ENCODE results near the gene C2. TPM values are rescaled to one million over a fixed set of nuclear protein-coding genes. Genes with fewer than 3 reads are reported as not detected.
A peak's percentile ranks its signal among the peaks of the same experiment; 100 is the strongest.

Gene C2
- total RNA-seq, 2 donors from 2014 or later, result 13.8 to 40.2 TPM

- no peak for ATAC-seq (ENCODE audit: insufficient number of reproducible peaks, low FRiP score, low read depth)
- no peaks in the 10 kb centered on the region for H3K9me3 ChIP-seq
- no peaks in the 10 kb centered on the region for H3K36me3 ChIP-seq
- no peak for TF ChIP-seq CTCF (IDR thresholded peaks at IDR 0.05)
- no peak overlapping the region for H3K27ac ChIP-seq
- no peaks in the 10 kb centered on the region for H3K4me1 ChIP-seq (ENCODE audit: control insufficient read depth in 1 of 2, low read depth in 2 of 2)
- DNase-seq (ENCODE audit: low spot score), result no peak
- H3K4me3 ChIP-seq, result no peak overlapping the region
- no peaks in the 10 kb centered on the region for H3K27me3 ChIP-seq (replicated peaks; ENCODE audit: insufficient read depth)
Observed at GRCh38 chr6:31918069-31918720, 9.3 kb upstream of the C2 start.

- no peaks in the 10 kb centered on the region for H3K36me3 ChIP-seq
- no peak for TF ChIP-seq CTCF (IDR thresholded peaks at IDR 0.05)
- H3K4me1 ChIP-seq (ENCODE audit: control insufficient read depth in 1 of 2, low read depth in 2 of 2), result no peaks in the 10 kb centered on the region
- H3K9me3 ChIP-seq, result no peaks in the 10 kb centered on the region
- no peak overlapping the region for H3K4me3 ChIP-seq
- no peak for DNase-seq (ENCODE audit: low spot score)
- H3K27ac ChIP-seq, result no peak overlapping the region
- ATAC-seq (ENCODE audit: insufficient number of reproducible peaks, low FRiP score, low read depth), result no peak
- no peaks in the 10 kb centered on the region for H3K27me3 ChIP-seq (replicated peaks; ENCODE audit: insufficient read depth)
Observed at GRCh38 chr6:31919624-31920303, 7.8 kb upstream of the C2 start.

GRCh38 chr6:31920811-31921210 is 6.7 kb upstream of the C2 start:
- no peaks in the 10 kb centered on the region for H3K4me1 ChIP-seq (ENCODE audit: control insufficient read depth in 1 of 2, low read depth in 2 of 2)
- H3K4me3 ChIP-seq, result no peak overlapping the region
- TF ChIP-seq CTCF (IDR thresholded peaks at IDR 0.05), result no peak
- H3K27me3 ChIP-seq (replicated peaks; ENCODE audit: insufficient read depth), result no peaks in the 10 kb centered on the region
- ATAC-seq (ENCODE audit: insufficient number of reproducible peaks, low FRiP score, low read depth) (no peak), DNase-seq (ENCODE audit: low spot score) (no peak)
- no peaks in the 10 kb centered on the region for H3K9me3 ChIP-seq
- no peaks in the 10 kb centered on the region for H3K36me3 ChIP-seq
- H3K27ac ChIP-seq, result no peak overlapping the region

GRCh38 chr6:31922942-31923341 is 4.6 kb upstream of the C2 start:
- no peak overlapping the region for H3K4me3 ChIP-seq
- ATAC-seq (ENCODE audit: insufficient number of reproducible peaks, low FRiP score, low read depth) (no peak), DNase-seq (ENCODE audit: low spot score) (no peak)
- no peak overlapping the region for H3K27ac ChIP-seq
- no peak for TF ChIP-seq CTCF (IDR thresholded peaks at IDR 0.05)
- H3K9me3 ChIP-seq, result no peaks in the 10 kb centered on the region
- H3K36me3 ChIP-seq, result no peaks in the 10 kb centered on the region
- H3K4me1 ChIP-seq (ENCODE audit: control insufficient read depth in 1 of 2, low read depth in 2 of 2), result no peaks in the 10 kb centered on the region
- H3K27me3 ChIP-seq (replicated peaks; ENCODE audit: insufficient read depth), result no peaks in the 10 kb centered on the region

GRCh38 chr6:31927863-31928671 is 550 bp downstream of the C2 start:
- no peaks in the 10 kb centered on the region for H3K4me1 ChIP-seq (ENCODE audit: control insufficient read depth in 1 of 2, low read depth in 2 of 2)
- H3K27me3 ChIP-seq (replicated peaks; ENCODE audit: insufficient read depth), result no peaks in the 10 kb centered on the region
- H3K36me3 ChIP-seq, result no peaks in the 10 kb centered on the region
- ATAC-seq (ENCODE audit: insufficient number of reproducible peaks, low FRiP score, low read depth) (no peak), DNase-seq (ENCODE audit: low spot score) (no peak)
- H3K27ac ChIP-seq, result no peak overlapping the region
- no peaks in the 10 kb centered on the region for H3K9me3 ChIP-seq
- H3K4me3 ChIP-seq, result peak overlapping the region; percentile 52
- TF ChIP-seq CTCF (IDR thresholded peaks at IDR 0.05), result no peak

All from thoracic aorta (tissue), 2 donors.